B cell (primary cell): ENCODE results near the gene TMIGD2. TPM values are rescaled to one million over a fixed set of nuclear protein-coding genes. Genes with fewer than 3 reads are reported as not detected.

ENCODE experiments used
- ATAC-seq: fragments of 200-7000 bp; cut with Tn5 transposase; one replicate; pipeline ENCODE4 v1.10.0; 2021; ENCODE audit warnings: low read depth, mild to moderate bottlenecking, moderate number of reproducible peaks, moderate library complexity
- CTCF ChIA-PET: fragments of 350-600 bp; sonication (Branson Sonifier 250); formaldehyde crosslinking; loops from one replicate; lab custom pipeline; 2021; ENCODE audit warnings: antibody characterized with exemption, inconsistent platforms; lab: Charles Lee
- POLR2A ChIA-PET: fragments of 350-600 bp; sonication (Branson Sonifier 250); formaldehyde crosslinking; loops from one replicate; lab custom pipeline; 2021; ENCODE audit warnings: antibody characterized with exemption; lab: Charles Lee
- DNase-seq: peaks from one replicate; pipeline ENCODE4 v3.0.0; 2013
- H2AFZ ChIP-seq: 2 replicates; pipeline ENCODE4 v1.6.1; 2012; ENCODE audit warnings: mild to moderate bottlenecking, low read depth, low read length; ENCODE audit not compliant: insufficient read depth, poor library complexity, severe bottlenecking
- H3K27ac ChIP-seq, 2 donors: 1 replicate in 1 of 2; 2 replicates in 1 of 2; pipeline ENCODE4 v1.5.1; 2012 to 2013; ENCODE audit warnings: low read length in 2 of 2, mild to moderate bottlenecking in 2 of 2, moderate library complexity in 1 of 2
- H3K27me3 ChIP-seq, 4 experiments: fragments of 200-600 bp in 1 of 4; sonication (generic) in 1 of 4; replicated peaks in 1 of 4; 1 replicate in 2 of 4; 2 replicates in 2 of 4; pipeline versions ENCODE4 v1.6.1 to v1.7.0; 2013 to 2016; ENCODE audit warnings: low read length in 3 of 4, mild to moderate bottlenecking in 2 of 4, mixed read lengths in 1 of 4, moderate library complexity in 1 of 4; ENCODE audit not compliant: insufficient read depth in 4 of 4, control insufficient read depth in 3 of 4; ENCODE audit errors: control extremely low read depth in 1 of 4
- H3K36me3 ChIP-seq, 2 experiments: replicated peaks in 1 of 2; 1 replicate in 1 of 2; 2 replicates in 1 of 2; pipeline versions ENCODE4 v1.6.1 to v1.7.1; 2013; ENCODE audit warnings: low read length in 1 of 2; ENCODE audit not compliant: insufficient read depth in 2 of 2, control insufficient read depth in 1 of 2; ENCODE audit errors: control extremely low read depth in 1 of 2, extremely low read depth in 1 of 2
- H3K4me1 ChIP-seq, 2 donors: fragments of 200-600 bp in 1 of 2; sonication (generic) in 1 of 2; 1 replicate in 1 of 2; 2 replicates in 1 of 2; pipeline versions ENCODE4 v1.5.1 to v1.6.1; 2013 to 2017; ENCODE audit warnings: low read length in 2 of 2; ENCODE audit not compliant: control insufficient read depth in 2 of 2, insufficient read depth in 2 of 2
- H3K4me2 ChIP-seq: replicated peaks from 2 replicates; pipeline ENCODE3; 2012; ENCODE audit warnings: mild to moderate bottlenecking, low read depth, low read length; ENCODE audit not compliant: poor library complexity, severe bottlenecking
- H3K4me3 ChIP-seq, 5 experiments: fragments of 200-600 bp in 1 of 5; sonication (generic) in 1 of 5; 1 replicate in 3 of 5; 2 replicates in 2 of 5; pipeline versions ENCODE4 v1.5.1 to v1.7.0; 2011 to 2016; ENCODE audit warnings: low read length in 4 of 5, mild to moderate bottlenecking in 4 of 5, low read depth in 2 of 5, control low read depth in 1 of 5, moderate library complexity in 1 of 5; ENCODE audit not compliant: insufficient read depth in 1 of 5; ENCODE audit errors: control extremely low read depth in 1 of 5, extremely low read depth in 1 of 5
- H3K79me2 ChIP-seq: fragments of 200-600 bp; sonication (generic); one replicate; pipeline ENCODE4 v1.6.0; 2016; ENCODE audit warnings: low read length; ENCODE audit not compliant: control insufficient read depth, insufficient read depth
- H3K9ac ChIP-seq: fragments of 200-600 bp; sonication (generic); 2 replicates; pipeline ENCODE4 v1.6.1; 2017; ENCODE audit warnings: mild to moderate bottlenecking, low read length, moderate library complexity
- H3K9me3 ChIP-seq, 3 donors: one replicate each; pipeline versions ENCODE4 v1.6.1 to v1.7.1; 2013; ENCODE audit warnings: low read length in 2 of 3; ENCODE audit not compliant: control insufficient read depth in 2 of 3, insufficient read depth in 1 of 3; ENCODE audit errors: control extremely low read depth in 1 of 3
- H4K20me1 ChIP-seq: 2 replicates; pipeline ENCODE4 v1.6.0; 2012; ENCODE audit warnings: mild to moderate bottlenecking, low read length; ENCODE audit not compliant: insufficient read depth, control insufficient read depth, poor library complexity, severe bottlenecking
- H3K27ac Mint-ChIP-seq: one replicate; pipeline ENCODE4 v1.8.0; 2021; ENCODE audit warnings: mixed read lengths
- H3K27me3 Mint-ChIP-seq: one replicate; pipeline ENCODE4 v1.8.0; 2021; ENCODE audit warnings: mixed read lengths
- H3K4me1 Mint-ChIP-seq: one replicate; pipeline ENCODE4 v1.8.0; 2021; ENCODE audit warnings: mixed read lengths
- H3K4me3 Mint-ChIP-seq: one replicate; pipeline ENCODE4 v1.8.0; 2021; ENCODE audit warnings: mixed read lengths
- H3K9me3 Mint-ChIP-seq: one replicate; pipeline ENCODE4 v1.8.0; 2022; ENCODE audit warnings: mixed read lengths; ENCODE audit not compliant: insufficient read depth
- CTCF ChIP-seq: fragments of 200-600 bp; IDR thresholded peaks from one replicate; pipeline ENCODE4 v1.8.0; 2022; ENCODE audit warnings: antibody characterized with exemption, mild to moderate bottlenecking
- EZH2 ChIP-seq: IDR thresholded peaks from 2 replicates; pipeline ENCODE4 v1.6.1; 2012; ENCODE audit warnings: borderline replicate concordance, low read depth, mild to moderate bottlenecking, moderate library complexity, low read length; ENCODE audit not compliant: insufficient read depth, poor library complexity, severe bottlenecking
- WGBS: methylation state at CpG from one replicate; pipeline ENCODE4 v1.1.5; 2013; ENCODE audit warnings: missing lambda C conversion rate; ENCODE audit not compliant: insufficient coverage; 5-methylcytosine and 5-hydroxymethylcytosine counted together
- intact Hi-C: fragments of 100-400 bp; cut with micrococcal nuclease; formaldehyde crosslinking; loops from one replicate; pipeline ENCODE4 v1.10.0; 2022
- polyA plus RNA-seq: library from polyadenylated mRNA; depleted of rRNA; stranded (reverse); fragments of >200 nt; gene quantifications from 2 replicates; pipeline ENCODE4 v1.2.3, GENCODE V29; 2012
- total RNA-seq, 2 donors: library from RNA; stranded (reverse); fragments of 120-200 nt in 1 of 2; gene quantifications; 1 replicate in 1 of 2; 2 replicates in 1 of 2; pipeline versions ENCODE4 v1.2.3 to v1.2.4, GENCODE V29; 2013 to 2022

The TMIGD2 gene
- total and polyA plus RNA-seq, 2 donors (not counting 1 experiment from before 2014, with no cell fraction given): 0.24 TPM; not detected in 1

DNA sequence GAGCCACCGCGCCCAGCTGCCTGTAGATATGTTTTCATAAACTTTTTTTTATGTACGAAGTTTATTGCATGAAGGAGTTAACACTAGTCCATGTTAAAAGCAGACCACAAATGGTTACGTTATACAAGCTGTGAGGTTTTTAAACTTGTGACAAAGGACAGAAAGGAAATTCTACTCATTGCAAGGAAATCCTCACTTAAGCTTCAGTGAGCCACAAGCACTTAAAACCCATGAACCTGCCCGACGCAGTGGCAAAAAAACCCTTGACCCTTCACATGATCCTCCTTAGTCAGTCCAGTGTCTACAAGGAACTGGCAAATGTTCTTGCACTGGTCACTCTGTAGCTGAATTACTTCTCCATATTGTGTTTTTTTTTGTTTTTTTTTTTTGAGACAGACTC, 45.3 kb upstream of the TMIGD2 start:
- TF ChIP-seq EZH2 (no peak), CTCF (no peak)
- no peaks in the 10 kb centered on the region for H3K27me3 ChIP-seq
- intact Hi-C loops: no loop called here
- ATAC-seq (no peak), DNase-seq (no peak)
- H4K20me1 ChIP-seq: no peaks in the 10 kb centered on the region
- H3K27me3 Mint-ChIP-seq: no peaks in the 10 kb centered on the region
- H3K9ac ChIP-seq: no peak overlapping the region
- H2AFZ ChIP-seq: no peak overlapping the region
- 74% methylated on average over 4 of the region's 6 CpGs for WGBS
- ChIA-PET POLR2A (no interaction called here), CTCF (interaction anchor here (0.7 to 2.0 kb wide), 2 partner anchors 81 to 144 kb away, joined by 3 to 7 read pairs; no protein-coding TSS in a partner anchor)
- H3K9me3 ChIP-seq: no peaks in the 10 kb centered on the region
- peaks cover 6 to 13% of the 10 kb centered on the region in 2 donors for H3K4me1 ChIP-seq
- H3K9me3 Mint-ChIP-seq: no peaks in the 10 kb centered on the region
- no peak overlapping the region for H3K4me2 ChIP-seq
- H3K4me1 Mint-ChIP-seq: peaks cover 11% of the 10 kb centered on the region
- peaks cover 2 to 4% of the 10 kb centered on the region in 2 experiments for H3K36me3 ChIP-seq
- H3K4me3 ChIP-seq: no peak overlapping the region
- peaks cover 9% of the 10 kb centered on the region for H3K79me2 ChIP-seq
- H3K4me3 Mint-ChIP-seq: no peak overlapping the region
- no peak overlapping the region for H3K27ac Mint-ChIP-seq
- H3K27ac ChIP-seq: no peak overlapping the region

DNA sequence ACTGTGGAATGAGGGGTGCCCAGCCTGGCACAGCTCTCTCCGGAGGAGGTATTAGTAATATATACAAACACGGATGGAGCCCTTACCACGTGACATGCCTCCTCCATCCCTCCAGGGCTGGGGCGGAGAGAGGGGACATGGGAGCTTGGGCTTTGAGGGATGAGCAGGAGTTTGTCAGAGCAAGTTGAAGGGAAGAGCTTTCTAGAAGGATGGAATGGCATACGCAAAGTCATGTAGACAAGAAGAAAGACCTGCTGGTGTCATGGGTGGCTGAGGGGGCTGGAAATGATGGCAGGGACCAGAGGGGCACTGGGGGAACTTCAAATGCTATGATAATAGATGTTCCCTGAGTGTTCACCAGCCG, 43.8 kb upstream of the TMIGD2 start:
- no peaks in the 10 kb centered on the region for H3K27me3 Mint-ChIP-seq
- Histone ChIP-seq H3K27me3 (no peaks in the 10 kb centered on the region), H3K4me3 (no peak overlapping the region), H3K27ac (no peak overlapping the region), H3K79me2 (peaks cover 9% of the 10 kb centered on the region), H3K9ac (no peak overlapping the region), H3K36me3 (peaks cover 2 to 4% of the 10 kb centered on the region in 2 experiments), H3K4me2 (no peak overlapping the region), H3K9me3 (no peaks in the 10 kb centered on the region), H3K4me1 (peaks cover 6 to 19% of the 10 kb centered on the region in 2 donors), H2AFZ (no peak overlapping the region), H4K20me1 (no peaks in the 10 kb centered on the region)
- peaks cover 14% of the 10 kb centered on the region for H3K4me1 Mint-ChIP-seq
- H3K9me3 Mint-ChIP-seq: no peaks in the 10 kb centered on the region
- CTCF ChIA-PET: no interaction called here
- WGBS: 93% methylated on average over 5 of the region's 6 CpGs
- H3K27ac Mint-ChIP-seq: peak overlapping the region; percentile 37
- TF ChIP-seq CTCF: no peak
- no peak for TF ChIP-seq EZH2
- ATAC-seq (no peak), DNase-seq (no peak)
- intact Hi-C loops: no loop called here
- H3K4me3 Mint-ChIP-seq: peak overlapping the region; percentile 29
- POLR2A ChIA-PET: no interaction called here
